K562 (cell line): ENCODE measurements around the gene VWA7. TPM values are rescaled to one million over a fixed set of nuclear protein-coding genes. Genes with fewer than 3 reads are reported as not detected.

Experiments used
- BRF1 ChIP-seq: IDR thresholded peaks from 3 replicates; pipeline ENCODE4 v1.6.1; 2011; ENCODE audit warnings: borderline replicate concordance, mild to moderate bottlenecking; ENCODE audit not compliant: insufficient read length; ENCODE audit errors: extremely low read depth
- CBX3 ChIP-seq, 2 experiments: IDR thresholded peaks; 1 replicate in 1 of 2; 2 replicates in 1 of 2; pipeline ENCODE4 v1.6.1; 2012; ENCODE audit warnings: inconsistent platforms in 2 of 2, low read length in 2 of 2, borderline replicate concordance in 1 of 2, control low read depth in 1 of 2
- FOXP1 ChIP-seq: sonication (generic); formaldehyde crosslinking; IDR thresholded peaks from 2 replicates; pipeline ENCODE4 v1.8.0; 2022; ENCODE audit warnings: mild to moderate bottlenecking, missing genetic modification reagents
- HDAC1 ChIP-seq, 2 experiments: fragments of 450-650 bp; IDR thresholded peaks; 2 replicates each; pipeline ENCODE4 v1.6.1; 2016 to 2017; ENCODE audit warnings: inconsistent platforms in 1 of 2, mild to moderate bottlenecking in 1 of 2, moderate library complexity in 1 of 2
- JUN ChIP-seq, 2 experiments: sonication (generic) in 1 of 2; formaldehyde crosslinking in 1 of 2; IDR thresholded peaks; 2 replicates each; pipeline versions ENCODE4 v1.6.1 to v1.8.0; 2012 to 2022; ENCODE audit warnings: borderline replicate concordance in 2 of 2, mild to moderate bottlenecking in 2 of 2, improper control_type of control experiment in 1 of 2, low read depth in 1 of 2, low read length in 1 of 2, missing genetic modification reagents in 1 of 2
- JUND ChIP-seq, 2 experiments: IDR thresholded peaks; 2 replicates in 1 of 2; 3 replicates in 1 of 2; pipeline ENCODE4 v1.6.1; 2011; ENCODE audit warnings: borderline replicate concordance in 2 of 2, low read depth in 2 of 2, low read length in 2 of 2, improper control_type of control experiment in 1 of 2, missing biosample characterization in 1 of 2, missing genetic modification characterization in 1 of 2, missing genetic modification reagents in 1 of 2
- MAFK ChIP-seq: IDR thresholded peaks from 2 replicates; pipeline ENCODE4 v1.6.1; 2011; ENCODE audit warnings: low read length, improper control_type of control experiment
- NR2C2 ChIP-seq, 2 experiments: fragments of 200-800 bp in 1 of 2; sonication (Bioruptor generic) in 1 of 2; sonication (generic) in 1 of 2; formaldehyde crosslinking in 1 of 2; IDR thresholded peaks; 2 replicates each; pipeline versions ENCODE4 v1.6.1 to v1.8.0; 2016 to 2022; ENCODE audit warnings: mild to moderate bottlenecking in 1 of 2, missing compliant biosample characterization in 1 of 2, missing genetic modification characterization in 1 of 2, missing genetic modification reagents in 1 of 2
- PTTG1 ChIP-seq: fragments of 450-650 bp; IDR thresholded peaks from 2 replicates; pipeline ENCODE4 v1.6.1; 2016; ENCODE audit warnings: low read depth, mild to moderate bottlenecking, missing genetic modification characterization, missing compliant biosample characterization
- RNF2 ChIP-seq: sonication (generic); IDR thresholded peaks from 2 replicates; pipeline ENCODE4 v1.6.1; 2016
- SIN3A ChIP-seq, 2 experiments: fragments of 150-350 bp in 1 of 2; IDR thresholded peaks; 2 replicates each; pipeline ENCODE4 v1.6.1; 2011 to 2016; ENCODE audit warnings: borderline replicate concordance in 2 of 2, low read depth in 2 of 2, low read length in 2 of 2, mild to moderate bottlenecking in 2 of 2, moderate library complexity in 2 of 2; ENCODE audit not compliant: control insufficient read depth in 1 of 2
- SLC30A9 ChIP-seq: fragments of 250-450 bp; sonication (Bioruptor Pico); IDR thresholded peaks from 2 replicates; pipeline ENCODE4 v1.8.0; 2022; ENCODE audit warnings: mild to moderate bottlenecking, moderate library complexity
- SMARCC2 ChIP-seq: fragments of 450-650 bp; IDR thresholded peaks from 2 replicates; pipeline ENCODE4 v1.6.1; 2017; ENCODE audit warnings: antibody characterized with exemption, moderate library complexity, mild to moderate bottlenecking, low read depth
- SRSF1 ChIP-seq: fragments of 200-400 bp; formaldehyde crosslinking; IDR thresholded peaks from 2 replicates; pipeline ENCODE4 v1.6.1; 2017; ENCODE audit warnings: mild to moderate bottlenecking, low read depth, low read length, moderate library complexity
- STAT5A ChIP-seq: IDR thresholded peaks from 2 replicates; pipeline ENCODE4 v1.6.1; 2012; ENCODE audit warnings: low read length, inconsistent platforms, borderline replicate concordance
- TFE3 ChIP-seq: fragments of 450-650 bp; formaldehyde crosslinking; IDR thresholded peaks from 2 replicates; pipeline ENCODE4 v1.4.0; 2020; ENCODE audit warnings: mild to moderate bottlenecking, mixed read lengths
- THRAP3 ChIP-seq: fragments of 450-650 bp; IDR thresholded peaks from 2 replicates; pipeline ENCODE4 v1.6.1; 2016; ENCODE audit warnings: mild to moderate bottlenecking, inconsistent platforms, borderline replicate concordance
- ZFP1 ChIP-seq: fragments of 450-650 bp; formaldehyde crosslinking; IDR thresholded peaks from 2 replicates; pipeline ENCODE4 v1.4.0; 2020; ENCODE audit warnings: mild to moderate bottlenecking, mixed read lengths
- ZNF134 ChIP-seq: fragments of 250-450 bp; sonication (Bioruptor Pico); conservative IDR thresholded peaks from 2 replicates; pipeline ENCODE4 v1.4.0; 2020
- ZNF165 ChIP-seq: fragments of 250-450 bp; sonication (Bioruptor Pico); IDR thresholded peaks from 2 replicates; pipeline ENCODE4 v1.4.0; 2020; ENCODE audit warnings: borderline replicate concordance
- ZNF175 ChIP-seq: fragments of 200-800 bp; sonication (Bioruptor generic); IDR thresholded peaks from 2 replicates; pipeline ENCODE4 v1.6.1; 2016; ENCODE audit warnings: low read depth, mild to moderate bottlenecking, missing genetic modification characterization, missing compliant biosample characterization
- ZNF232 ChIP-seq: sonication (generic); formaldehyde crosslinking; IDR thresholded peaks from 2 replicates; pipeline ENCODE4 v1.8.0; 2022; ENCODE audit warnings: mild to moderate bottlenecking, missing genetic modification reagents
- ZNF639 ChIP-seq, 2 experiments: fragments of 200-800 bp in 1 of 2; sonication (Bioruptor generic) in 1 of 2; sonication (generic) in 1 of 2; formaldehyde crosslinking in 1 of 2; IDR thresholded peaks in 1 of 2; conservative IDR thresholded peaks in 1 of 2; 2 replicates each; pipeline versions ENCODE4 v1.5.0 to v1.6.1; 2016 to 2020; ENCODE audit warnings: missing compliant biosample characterization in 1 of 2, missing genetic modification characterization in 1 of 2, missing genetic modification reagents in 1 of 2
- polyA plus RNA-seq, 8 experiments: library from polyadenylated mRNA; depleted of rRNA in 4 of 8; stranded (reverse) in 5 of 8; unstranded in 3 of 8; fragments of >200 nt; fragmentation: Nextera tagmentation in 2 of 8; fragmentation: Illumina TruSeq in 1 of 8; extraction: Ambion mirVana in 2 of 8; extraction: Trizol in 1 of 8; gene quantifications; 2 replicates each; pipeline versions ENCODE4 v1.2.1 to v1.2.3, GENCODE V29; 2011 to 2014; ENCODE audit warnings: inconsistent platforms in 1 of 8, missing spikeins in 1 of 8
- total RNA-seq, 7 experiments: library from RNA; depleted of rRNA in 6 of 7; stranded (reverse); fragments of >200 nt in 6 of 7; fragmentation: Illumina TruSeq in 2 of 7; extraction: Trizol in 2 of 7; gene quantifications; 2 replicates each; pipeline versions ENCODE4 v1.2.1 to v1.2.3, GENCODE V29; 2011 to 2021; ENCODE audit warnings: low replicate concordance in 1 of 7

VWA7 gene
- total and polyA plus RNA-seq, 9 of the 15 experiments (the other 6 are each of a cell fraction or from before 2014, with no cell fraction given): 0.18 to 2.9 (median 0.95) TPM

- TF ChIP-seq TFE3 (CRISPR knock-in tag) (no peak), ZNF639 (CRISPR knock-in tag; conservative IDR thresholded peaks at IDR 0.05 in 1 of 2, IDR thresholded peaks at IDR 0.05 in 1 of 2) (no peak), PTTG1 (no peak), STAT5A (no peak), JUND (IDR thresholded peaks at IDR 0.05; ENCODE audit: borderline replicate concordance, low read depth, low read length) (peak; percentile 98), JUND (tag; IDR thresholded peaks at IDR 0.05; ENCODE audit: borderline replicate concordance, low read depth, low read length) (peak; percentile 92; the same call in 2 of the 3 replicates), JUN (IDR thresholded peaks at IDR 0.05; ENCODE audit: borderline replicate concordance, low read depth, low read length) (peak; percentile 97), JUN (CRISPR knock-in tag; IDR thresholded peaks at IDR 0.05; ENCODE audit: borderline replicate concordance) (no peak), ZNF165 (CRISPR knock-in tag) (no peak), NR2C2 (CRISPR knock-in tag; IDR thresholded peaks at IDR 0.05) (peak; percentile 85), NR2C2 (tag; IDR thresholded peaks at IDR 0.05) (no peak), SLC30A9 (CRISPR knock-in tag) (0 out of 2 replicates have a peak, but pooled peaks have one; percentile 3), HDAC1 (IDR thresholded peaks at IDR 0.05) (peak in 1 of 2 experiments; percentile 82; a peak in 2 of 4 replicates), ZNF232 (CRISPR knock-in tag) (peak; percentile 95), SRSF1 (no peak), CBX3 (IDR thresholded peaks at IDR 0.05; ENCODE audit: borderline replicate concordance in 1 of 2, low read length in 2 of 2) (peak in 1 of 2 experiments; percentile 92; a peak in 2 of 3 replicates), ZFP1 (CRISPR knock-in tag) (no peak), MAFK (peak; percentile 64), ZNF134 (no peak; the same call in 1 of the 2 replicates), FOXP1 (CRISPR knock-in tag) (no peak), RNF2 (no peak), SMARCC2 (0 out of 2 replicates have a peak, but pooled peaks have one; percentile 18), BRF1 (no peak), ZNF175 (CRISPR knock-in tag) (no peak), SIN3A (IDR thresholded peaks at IDR 0.05; ENCODE audit: borderline replicate concordance in 2 of 2, control insufficient read depth in 1 of 2, low read depth in 2 of 2, low read length in 2 of 2) (peak in 1 of 2 experiments; percentile 85; a peak in 2 of 4 replicates), THRAP3 (no peak)
Measured at GRCh38 chr6:31736021-31736767, 40.9 kb downstream of the VWA7 start, which contains the start of gene CLIC1 (continued).
